Islet of Langerhans (tissue), 1 donor: ENCODE measurements around the gene GLTP.
"Not testable (repeated sequence)": the region's sequence is repeated elsewhere in the genome, so short reads cannot be mapped to it uniquely, and the experiment has no call there.

Experiments
- FAIRE-seq: peaks from one replicate; lab custom pipeline; 2011; peaks lifted over from hg19 to GRCh38; lab: Jason Lieb, UNC

GLTP gene

DNA sequence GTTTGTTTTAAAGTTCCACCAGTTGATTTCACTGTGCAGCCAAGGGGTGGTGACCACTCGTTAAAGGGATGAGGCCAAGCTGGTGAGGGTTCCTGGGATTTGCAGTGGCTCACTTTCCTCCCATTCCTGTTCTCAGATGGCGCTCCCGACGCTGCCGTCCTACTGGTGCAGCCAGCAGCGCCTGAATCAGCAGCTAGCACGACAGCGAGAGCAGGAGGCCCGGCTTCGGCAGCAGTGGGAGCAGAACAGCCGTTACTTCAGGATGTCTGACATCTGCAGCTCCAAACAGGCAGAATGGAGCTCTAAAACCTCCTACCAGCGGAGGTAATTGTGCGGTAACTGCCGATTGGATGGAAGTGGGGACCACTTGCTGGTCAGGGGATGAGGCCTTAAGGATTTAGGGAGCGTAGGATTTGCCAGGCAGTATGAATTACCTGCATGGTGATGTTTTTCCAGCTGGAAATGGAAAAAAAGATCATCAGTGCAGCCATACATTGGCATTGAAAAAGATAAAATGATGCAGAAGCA lies 22.6 kb upstream of the GLTP start:
- no peak for FAIRE-seq

GRCh38 chr12:109900752-109901580 lies 20.6 kb upstream of the GLTP start:
- no peak for FAIRE-seq

- FAIRE-seq: no peak
Observed at GRCh38 chr12:109899783-109900751, 19.7 kb upstream of the GLTP start, which contains the start of gene TCHP. Gene TCHP, plus strand, starts transcription at chr12:109900274. Its CDS starts 2,753 bp downstream, at chr12:109903027.

- not testable (repeated sequence) for FAIRE-seq
Observed at GRCh38 chr12:109899345-109899744, 19.0 kb upstream of the GLTP start.

DNA sequence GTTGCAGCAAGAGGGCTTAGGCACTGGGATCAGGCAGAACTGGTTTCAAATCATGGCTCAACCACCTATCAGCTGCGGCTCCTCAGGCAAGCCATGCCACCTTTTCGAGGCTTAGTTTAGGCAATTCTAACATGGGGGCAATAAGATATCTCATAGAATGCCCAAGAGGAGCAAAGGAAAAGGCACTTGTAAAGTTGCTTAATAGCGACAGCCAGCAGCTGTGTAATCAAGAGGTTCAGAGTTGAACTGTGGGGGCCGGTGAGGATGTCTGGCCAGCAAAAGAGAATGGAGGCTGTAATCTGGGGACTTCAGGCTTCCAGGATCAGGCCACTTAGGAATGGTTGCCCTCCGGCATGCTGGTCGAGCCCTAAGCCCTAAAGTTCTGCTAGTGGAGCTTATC lies 16.7 kb upstream of the GLTP start:
- FAIRE-seq: no peak

DNA sequence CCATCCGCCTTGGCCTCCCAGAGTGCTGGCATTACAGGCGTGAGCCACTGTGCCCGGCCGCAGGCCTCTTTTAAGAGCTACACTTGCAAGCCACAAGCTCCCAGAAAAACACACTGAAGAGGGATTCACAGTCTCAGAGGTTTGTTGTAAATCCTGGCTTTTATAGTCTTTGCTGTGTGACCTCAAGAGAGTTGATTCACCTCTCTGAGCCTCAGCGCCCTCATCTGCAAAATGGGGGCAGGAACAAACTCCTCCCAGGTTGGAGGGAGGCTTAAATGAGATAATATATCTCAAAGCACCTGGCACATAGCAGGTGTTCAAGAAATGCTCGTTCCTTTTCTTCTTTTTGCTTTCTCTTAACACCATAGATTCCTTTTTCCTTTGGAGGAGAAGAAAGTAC lies 15.8 kb upstream of the GLTP start:
- no peak for FAIRE-seq

- no peak for FAIRE-seq
Observed at GRCh38 chr12:109894939-109895338, 14.6 kb upstream of the GLTP start.

- FAIRE-seq: no peak
Observed at GRCh38 chr12:109893261-109893995, 13.1 kb upstream of the GLTP start.

DNA sequence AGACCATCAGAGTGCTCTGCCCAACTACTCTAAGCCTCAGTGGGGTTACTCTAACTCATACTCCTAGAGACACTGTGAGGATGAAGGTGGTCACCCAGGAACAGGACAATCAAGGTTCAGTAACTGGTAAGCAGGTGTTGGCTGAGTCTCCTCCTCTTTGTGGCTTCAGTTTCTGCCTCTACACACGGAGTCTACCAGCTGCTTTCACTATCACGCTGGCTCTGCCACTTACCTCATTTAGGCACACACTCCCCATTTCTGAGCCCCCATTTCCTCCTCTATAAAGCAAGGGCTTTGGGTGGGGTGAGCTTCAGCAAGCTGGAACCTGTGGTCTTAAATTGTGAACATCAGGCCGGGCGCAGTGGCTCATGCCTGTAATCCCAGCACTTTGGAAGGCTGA lies 12.4 kb upstream of the GLTP start:
- no peak for FAIRE-seq

DNA sequence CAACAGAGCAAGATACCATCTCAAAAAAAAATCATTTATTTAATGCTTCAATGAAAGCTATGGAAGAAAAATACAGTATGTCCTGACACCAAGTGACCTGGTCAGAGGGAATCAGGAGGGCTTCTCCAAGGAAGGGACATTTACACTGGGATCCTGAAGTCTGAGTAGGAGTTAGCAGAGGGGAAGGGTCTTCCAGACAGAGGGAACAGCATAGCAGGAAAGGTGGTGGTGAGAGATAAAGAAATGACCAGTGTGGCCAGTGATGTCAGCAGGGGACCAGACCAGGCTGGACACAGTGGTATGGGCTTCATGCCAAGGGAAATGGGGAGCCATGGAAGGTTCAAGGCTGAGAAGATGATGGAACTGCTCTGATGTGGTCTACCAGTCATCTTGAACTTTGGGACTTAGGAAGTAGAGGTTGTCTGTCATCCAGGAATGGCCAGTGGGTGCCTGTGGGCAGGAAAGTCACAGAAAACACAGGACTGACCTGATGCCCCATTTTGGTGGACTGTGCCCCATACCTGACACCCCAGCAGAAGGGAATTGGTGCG lies 11.9 kb upstream of the GLTP start:
- no peak for FAIRE-seq

DNA sequence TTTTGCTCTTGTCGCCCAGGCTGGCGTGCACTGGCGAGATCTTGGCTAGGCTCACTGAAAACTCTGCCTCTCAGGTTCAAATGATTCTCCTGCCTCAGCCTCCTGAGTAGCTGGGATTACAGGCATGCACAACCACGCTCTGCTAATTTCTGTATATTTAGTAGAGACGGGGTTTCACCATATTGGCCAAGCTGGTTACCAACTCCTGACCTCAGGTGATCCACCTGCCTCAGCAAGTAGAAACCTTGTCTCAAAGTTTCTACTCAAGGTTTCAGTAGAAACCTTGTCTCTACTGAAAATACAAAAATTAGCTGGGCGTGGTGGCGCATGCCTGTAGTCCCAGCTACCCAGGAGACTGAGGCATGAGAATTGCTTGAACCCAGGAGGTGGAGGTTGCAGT lies 11.4 kb upstream of the GLTP start:
- not testable (repeated sequence) for FAIRE-seq

DNA sequence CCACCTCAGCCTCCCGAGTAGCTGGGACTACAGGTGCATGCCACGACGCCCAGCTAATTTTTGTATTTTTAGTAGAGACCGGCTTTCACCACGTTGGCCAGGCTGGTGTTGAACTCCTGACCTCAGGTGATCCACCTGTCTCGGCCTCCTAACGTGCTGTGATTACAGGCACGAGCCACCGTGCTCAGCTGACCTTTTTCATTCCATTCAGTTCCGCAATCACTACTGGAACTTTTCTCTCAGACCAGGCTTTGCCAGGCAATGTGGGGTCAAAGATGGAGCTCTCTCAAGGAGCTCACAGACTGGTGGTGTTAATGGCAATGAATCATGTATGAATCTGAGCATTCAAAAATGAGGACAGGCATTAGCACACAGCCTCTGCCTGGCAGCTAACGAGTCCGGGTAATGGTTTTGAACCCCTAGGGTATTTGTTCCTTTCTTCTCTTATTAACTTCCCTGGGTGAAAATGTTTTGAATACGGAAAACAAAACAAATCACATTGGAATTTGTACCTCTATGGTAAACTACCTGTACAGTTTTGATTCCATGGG lies 10.4 kb upstream of the GLTP start:
- no peak for FAIRE-seq

- FAIRE-seq: no peak
Observed at GRCh38 chr12:109888179-109889020, 8.1 kb upstream of the GLTP start.

DNA sequence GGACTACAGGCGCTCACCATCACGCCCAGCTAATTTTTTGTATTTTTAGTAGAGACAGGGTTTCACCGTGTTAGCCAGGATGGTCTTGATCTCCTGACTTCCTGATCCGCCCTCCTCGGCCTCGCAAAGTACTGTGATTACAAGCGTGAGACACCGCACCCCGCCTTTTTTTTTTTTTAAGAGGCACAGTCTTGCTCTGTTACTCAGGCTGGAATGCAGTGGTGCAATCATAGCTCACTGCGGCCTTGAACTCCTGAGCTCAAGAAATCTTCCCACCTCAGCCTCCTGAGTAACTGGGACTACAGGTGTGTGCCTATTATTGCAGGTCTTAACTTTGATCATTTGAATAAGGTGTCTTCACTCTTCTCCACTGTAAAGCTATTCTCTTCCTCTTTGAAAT lies 5.3 kb upstream of the GLTP start:
- FAIRE-seq: no peak

DNA sequence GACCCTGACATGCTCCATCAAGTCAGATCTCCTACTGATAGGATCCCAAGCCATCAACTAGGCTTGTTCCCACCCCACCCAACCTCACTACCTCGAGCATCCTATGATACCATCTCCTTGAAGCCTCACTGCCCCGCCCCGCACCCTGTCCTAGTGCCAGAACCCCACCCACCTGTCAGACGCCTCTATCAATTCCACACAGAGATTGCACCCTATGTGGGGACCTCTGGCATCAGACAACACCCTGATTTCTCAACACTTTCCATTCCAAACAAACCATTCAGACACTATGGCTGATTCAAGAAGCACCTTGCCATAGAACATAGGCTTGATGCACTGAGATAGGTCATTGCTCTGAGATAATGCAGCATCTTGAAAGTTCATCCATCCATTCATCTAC lies 3.1 kb upstream of the GLTP start:
- FAIRE-seq: no peak

DNA sequence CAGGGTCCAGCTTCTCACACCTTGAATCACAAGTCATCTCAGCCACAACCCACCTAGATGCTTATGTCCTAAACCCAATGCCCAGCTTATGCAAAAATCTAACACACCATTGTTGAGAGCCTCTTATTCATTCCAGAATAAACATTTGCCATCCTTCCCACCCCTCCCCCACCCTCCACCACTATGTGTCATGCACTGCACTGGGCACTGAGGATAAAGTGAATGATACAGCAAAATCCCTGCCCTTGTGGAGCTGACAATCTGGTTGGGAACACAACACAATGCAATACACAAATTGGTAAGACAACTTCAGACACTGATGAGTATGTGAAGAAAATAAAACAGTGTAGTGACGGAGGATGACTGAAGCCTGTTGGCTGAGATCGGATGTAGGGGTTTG lies 1.4 kb upstream of the GLTP start:
- FAIRE-seq: no peak

- FAIRE-seq: no peak
Observed at GRCh38 chr12:109880938-109881337, 597 bp upstream of the GLTP start.

- FAIRE-seq: no peak
Observed at GRCh38 chr12:109879351-109880042, 844 bp downstream of the GLTP start.

- no peak for FAIRE-seq
Observed at GRCh38 chr12:109878749-109879148, 1.6 kb downstream of the GLTP start.

- FAIRE-seq: no peak
Observed at GRCh38 chr12:109878247-109878625, 2.1 kb downstream of the GLTP start.
